ENCODE results near the gene EEIG1.

The EEIG1 gene

DNA sequence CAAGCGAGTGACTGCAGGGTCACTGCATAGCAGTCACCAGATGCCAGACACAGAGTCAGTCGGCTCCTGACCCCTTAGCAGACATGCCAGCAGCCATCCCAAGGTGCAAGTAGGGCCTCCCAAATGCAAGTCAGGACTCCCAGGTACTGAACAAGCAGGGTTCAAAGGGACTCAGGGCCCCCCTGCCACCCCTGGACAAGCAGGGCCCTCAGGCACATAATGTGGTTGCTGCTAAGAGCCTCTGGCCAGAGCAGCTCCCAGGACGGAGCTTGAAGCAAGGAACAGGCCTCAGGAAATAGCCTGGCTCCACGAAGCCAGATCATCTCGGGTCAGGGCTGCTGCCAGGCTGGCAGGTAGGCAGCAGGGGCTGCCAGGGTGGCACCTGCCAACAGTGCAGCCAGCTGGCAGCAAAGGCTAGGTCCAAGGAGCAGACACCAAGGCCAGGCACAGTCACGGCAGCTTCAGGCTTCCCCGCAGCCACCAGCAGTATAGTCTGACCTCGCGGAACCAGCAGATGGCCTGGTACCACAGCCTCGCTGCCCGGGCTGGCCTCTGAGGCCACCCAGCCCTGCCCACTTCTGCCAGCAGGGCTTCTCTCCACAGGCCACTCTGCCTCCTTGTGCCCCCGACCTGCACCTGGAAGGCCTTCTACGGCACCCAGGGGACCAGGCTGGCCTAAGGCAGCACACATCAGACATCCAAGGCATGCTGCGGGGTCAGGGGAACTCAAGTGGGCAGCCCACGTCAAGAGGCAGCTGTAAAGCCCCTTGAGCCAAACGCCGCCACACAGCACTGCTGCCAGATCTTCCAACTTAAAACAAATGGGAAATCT, 7.4 kb downstream of the EEIG1 start:
- no peak for TF ChIP-seq SIN3A (IDR thresholded peaks at IDR 0.05; ENCODE audit: borderline replicate concordance, insufficient read depth, low read length)
- no peak for TF ChIP-seq POLR2AphosphoS5 (IDR thresholded peaks at IDR 0.05; ENCODE audit: low read depth, low read length)

- TF ChIP-seq FOXP2 (optimal IDR thresholded peaks at IDR 0.05; ENCODE audit: borderline replicate concordance, extremely low read depth, extremely low read length, insufficient read depth) (no peak), TAF1 (IDR thresholded peaks at IDR 0.05; ENCODE audit: borderline replicate concordance, insufficient read depth, low read length) (no peak), REST (IDR thresholded peaks at IDR 0.05; ENCODE audit: insufficient read depth in 1 of 2, low read depth in 2 of 2, low read length in 2 of 2) (no peak), POLR2AphosphoS5 (IDR thresholded peaks at IDR 0.05; ENCODE audit: low read depth, low read length) (no peak), SIN3A (IDR thresholded peaks at IDR 0.05; ENCODE audit: borderline replicate concordance, insufficient read depth, low read length) (no peak)
Measured at GRCh38 chr9:127972236-127972871, 8.4 kb downstream of the EEIG1 start.

DNA sequence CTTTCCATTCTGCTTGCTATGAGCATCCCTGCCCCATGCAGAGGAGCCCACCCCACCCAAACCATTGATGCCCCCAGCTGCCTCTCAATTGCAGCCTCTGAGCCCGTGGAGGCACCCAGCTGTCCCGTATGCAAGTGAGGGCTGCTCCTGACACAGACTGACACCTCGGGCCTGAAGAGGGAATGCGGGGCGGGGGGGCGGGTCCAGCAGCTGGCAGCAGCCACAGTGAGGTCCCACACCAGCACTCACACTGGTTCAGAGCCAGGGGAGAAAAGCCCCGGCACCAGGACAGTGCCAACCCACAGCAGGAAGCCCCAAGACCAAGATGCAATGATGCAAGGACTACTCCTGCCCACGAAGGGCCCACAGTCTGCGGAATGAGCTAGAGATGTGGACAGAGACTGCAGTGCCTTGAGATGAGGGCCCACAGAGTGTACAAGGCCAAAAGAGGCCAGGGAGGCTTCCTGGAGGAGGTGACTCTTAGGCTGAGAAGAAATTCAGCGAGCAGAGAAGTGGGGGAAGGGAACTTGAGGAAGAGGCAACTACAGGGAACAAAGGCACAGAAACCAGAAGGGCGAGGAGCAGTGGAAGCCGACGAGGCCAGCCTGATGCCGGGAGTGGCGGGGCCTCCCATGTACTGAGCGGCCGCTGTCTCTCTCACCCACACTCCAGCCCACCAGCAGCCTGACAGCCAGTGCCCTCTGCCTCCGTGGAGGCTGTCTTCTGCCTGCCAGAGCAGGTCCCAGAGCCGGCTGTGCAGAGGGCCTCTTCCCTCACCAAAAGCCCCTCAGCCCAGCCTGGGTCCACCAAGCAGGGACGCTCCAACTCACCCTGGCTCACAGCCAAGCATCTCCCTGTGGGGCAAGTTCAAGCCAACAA, 9.2 kb downstream of the EEIG1 start:
- TF ChIP-seq TAF1 (IDR thresholded peaks at IDR 0.05; ENCODE audit: borderline replicate concordance, insufficient read depth, low read length) (no peak), FOXP2 (optimal IDR thresholded peaks at IDR 0.05; ENCODE audit: borderline replicate concordance, extremely low read depth, extremely low read length, insufficient read depth) (no peak), REST (IDR thresholded peaks at IDR 0.05; ENCODE audit: insufficient read depth in 1 of 2, low read depth in 2 of 2, low read length in 2 of 2) (no peak), SIN3A (IDR thresholded peaks at IDR 0.05; ENCODE audit: borderline replicate concordance, insufficient read depth, low read length) (no peak), POLR2AphosphoS5 (IDR thresholded peaks at IDR 0.05; ENCODE audit: low read depth, low read length) (no peak)

GRCh38 chr9:127970401-127971313, 10.1 kb downstream of the EEIG1 start:
- TF ChIP-seq TAF1 (IDR thresholded peaks at IDR 0.05; ENCODE audit: borderline replicate concordance, insufficient read depth, low read length): no peak
- TF ChIP-seq SIN3A (IDR thresholded peaks at IDR 0.05; ENCODE audit: borderline replicate concordance, insufficient read depth, low read length): no peak
- no peak for TF ChIP-seq REST (IDR thresholded peaks at IDR 0.05; ENCODE audit: insufficient read depth in 1 of 2, low read depth in 2 of 2, low read length in 2 of 2)
- no peak for TF ChIP-seq FOXP2 (optimal IDR thresholded peaks at IDR 0.05; ENCODE audit: borderline replicate concordance, extremely low read depth, extremely low read length, insufficient read depth)
- no peak for TF ChIP-seq POLR2AphosphoS5 (IDR thresholded peaks at IDR 0.05; ENCODE audit: low read depth, low read length)
